AG04450 (cell line): ENCODE results near the gene MGRN1. TPM values are rescaled to one million over a fixed set of nuclear protein-coding genes. Genes with fewer than 3 reads are reported as not detected.
A peak's percentile ranks its signal among the peaks of the same experiment; 100 is the strongest.

Experiments
- CTCF ChIA-PET: fragments of 300-600, 350-600 bp; formaldehyde crosslinking; extraction: SDS; loops from one replicate; lab custom pipeline; 2022; ENCODE audit warnings: antibody characterized with exemption, inconsistent platforms; lab: Charles Lee
- POLR2A ChIA-PET: fragments of 350-600 bp; formaldehyde crosslinking; extraction: SDS; loops from one replicate; lab custom pipeline; 2021; ENCODE audit warnings: antibody characterized with exemption, inconsistent platforms; lab: Yijun Ruan, JAX
- DNase-seq: peaks from one replicate; pipeline ENCODE4 v3.0.0-alpha.2; 2011; ENCODE audit warnings: low read depth, low spot score
- H3K27ac ChIP-seq: one replicate; pipeline ENCODE4 v1.5.1; 2012; ENCODE audit warnings: low read depth, low read length, control low read depth
- H3K27me3 ChIP-seq: one replicate; pipeline ENCODE4 v1.6.0; 2012; ENCODE audit warnings: low read length; ENCODE audit not compliant: control insufficient read depth, insufficient read depth
- H3K4me3 ChIP-seq: 2 replicates; pipeline ENCODE4 v1.5.1; 2011; ENCODE audit warnings: mild to moderate bottlenecking, low read depth, low read length, control low read depth
- H3K9me3 ChIP-seq: 2 replicates; pipeline ENCODE4 v1.5.1; 2012; ENCODE audit warnings: low read length; ENCODE audit not compliant: control insufficient read depth, insufficient read depth
- polyA plus RNA-seq: library from polyadenylated mRNA; depleted of rRNA; stranded (reverse); fragments of >200 nt; gene quantifications from 2 replicates; pipeline ENCODE4 v1.2.3, GENCODE V29; 2011
- TF ChIP-seq, protein P1 (sequence below): IDR thresholded peaks from 2 replicates; pipeline ENCODE4 v1.5.1; 2011; ENCODE audit warnings: low read depth, low read length, control low read depth, inconsistent platforms

Gene MGRN1
- polyA plus RNA-seq, 1 experiment = 3.4 TPM

DNA sequence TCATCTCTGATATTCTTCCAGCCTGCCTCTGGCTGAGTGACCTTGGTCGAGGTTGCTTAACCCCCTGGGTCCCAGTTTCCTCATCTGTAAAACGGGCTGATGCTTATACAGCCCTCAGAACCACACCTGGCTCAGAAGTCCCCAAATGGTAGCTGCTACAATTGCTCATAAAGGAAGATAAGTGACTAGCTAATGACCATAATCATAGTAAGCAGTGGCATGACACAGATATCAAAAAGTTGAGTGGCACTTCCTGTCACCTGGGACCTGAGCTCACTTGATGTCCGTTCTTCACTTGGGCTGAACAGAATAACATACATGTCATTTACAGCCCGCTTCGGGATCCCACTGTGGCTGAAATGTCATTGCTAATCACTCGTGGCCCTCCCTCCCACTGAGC, 1.8 kb downstream of the MGRN1 start:
- Histone ChIP-seq H3K27ac (peak overlapping the region; percentile 91), H3K9me3 (peaks cover 3% of the 10 kb centered on the region), H3K27me3 (no peaks in the 10 kb centered on the region), H3K4me3 (peak overlapping the region; percentile 62)
- ChIA-PET POLR2A (no interaction called here), CTCF (interaction anchor here (0.5 to 1.9 kb wide), 2 partner anchors 24 to 129 kb away, joined by 4 to 9 read pairs; no protein-coding TSS in a partner anchor)
- TF ChIP-seq, protein P1, sequence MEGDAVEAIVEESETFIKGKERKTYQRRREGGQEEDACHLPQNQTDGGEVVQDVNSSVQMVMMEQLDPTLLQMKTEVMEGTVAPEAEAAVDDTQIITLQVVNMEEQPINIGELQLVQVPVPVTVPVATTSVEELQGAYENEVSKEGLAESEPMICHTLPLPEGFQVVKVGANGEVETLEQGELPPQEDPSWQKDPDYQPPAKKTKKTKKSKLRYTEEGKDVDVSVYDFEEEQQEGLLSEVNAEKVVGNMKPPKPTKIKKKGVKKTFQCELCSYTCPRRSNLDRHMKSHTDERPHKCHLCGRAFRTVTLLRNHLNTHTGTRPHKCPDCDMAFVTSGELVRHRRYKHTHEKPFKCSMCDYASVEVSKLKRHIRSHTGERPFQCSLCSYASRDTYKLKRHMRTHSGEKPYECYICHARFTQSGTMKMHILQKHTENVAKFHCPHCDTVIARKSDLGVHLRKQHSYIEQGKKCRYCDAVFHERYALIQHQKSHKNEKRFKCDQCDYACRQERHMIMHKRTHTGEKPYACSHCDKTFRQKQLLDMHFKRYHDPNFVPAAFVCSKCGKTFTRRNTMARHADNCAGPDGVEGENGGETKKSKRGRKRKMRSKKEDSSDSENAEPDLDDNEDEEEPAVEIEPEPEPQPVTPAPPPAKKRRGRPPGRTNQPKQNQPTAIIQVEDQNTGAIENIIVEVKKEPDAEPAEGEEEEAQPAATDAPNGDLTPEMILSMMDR = no peak
- DNase-seq = no peak

- Histone ChIP-seq H3K27ac (no peak overlapping the region), H3K9me3 (peaks cover 3% of the 10 kb centered on the region), H3K27me3 (no peaks in the 10 kb centered on the region), H3K4me3 (no peak overlapping the region)
- ChIA-PET CTCF (no interaction called here), POLR2A (no interaction called here)
- no peak for DNase-seq
- TF ChIP-seq, protein P1 = no peak
Observed at GRCh38 chr16:4628283-4628682, 3.7 kb downstream of the MGRN1 start.

GRCh38 chr16:4631444-4631843, 6.8 kb downstream of the MGRN1 start:
- ChIA-PET POLR2A (no interaction called here), CTCF (no interaction called here)
- Histone ChIP-seq H3K27me3 (no peaks in the 10 kb centered on the region), H3K27ac (no peak overlapping the region), H3K9me3 (peaks cover 3% of the 10 kb centered on the region), H3K4me3 (no peak overlapping the region)
- TF ChIP-seq, protein P1 = no peak
- no peak for DNase-seq

DNA sequence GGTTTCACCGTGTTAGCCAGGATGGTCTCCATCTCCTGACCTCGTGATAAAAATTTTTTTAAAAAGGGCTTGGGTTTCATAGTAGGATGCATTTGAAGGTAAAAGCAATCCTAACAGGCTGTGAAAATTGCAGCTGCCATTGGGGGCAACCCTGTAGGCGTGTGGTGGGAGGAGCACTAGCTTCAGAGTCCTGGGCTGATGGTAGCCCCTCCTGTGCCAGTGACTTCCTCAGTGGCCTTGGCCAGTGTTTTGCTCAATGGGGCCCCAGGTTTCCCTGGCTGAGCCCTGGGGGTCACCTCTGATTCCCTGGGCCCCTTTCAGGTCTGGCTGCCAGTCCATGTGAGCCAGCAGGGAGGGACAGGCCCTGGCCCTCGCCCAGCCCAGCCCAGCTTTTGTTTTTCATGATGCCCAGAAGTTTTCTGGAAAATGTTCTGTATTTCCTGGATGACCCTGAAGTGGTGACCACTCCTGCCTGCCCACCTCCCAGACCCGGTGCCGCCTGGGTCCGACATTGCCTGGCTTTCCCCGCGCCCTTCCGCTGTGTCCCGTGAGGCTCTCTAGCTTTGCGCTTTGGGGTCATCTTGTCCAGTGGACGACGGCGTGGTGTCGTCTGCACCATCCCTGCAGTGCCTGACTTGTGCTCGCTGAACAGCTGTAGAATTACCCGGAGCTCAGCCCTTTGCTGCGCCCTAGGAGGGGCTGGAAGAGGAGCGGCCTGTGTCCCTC, 9.4 kb downstream of the MGRN1 start:
- Histone ChIP-seq H3K4me3 (no peak overlapping the region), H3K27ac (no peak overlapping the region), H3K27me3 (no peaks in the 10 kb centered on the region), H3K9me3 (peaks cover 3% of the 10 kb centered on the region)
- ChIA-PET POLR2A (interaction anchor here (0.5 kb wide), 1 partner anchor 16 kb away, joined by 3 read pairs; no protein-coding TSS in a partner anchor), CTCF (interaction anchor here (0.8 to 2.7 kb wide), 3 partner anchors 10 to 16 kb away, joined by 5 to 12 read pairs (median 5); partner anchors contain the start of gene MGRN1)
- TF ChIP-seq, protein P1 = no peak
- no peak for DNase-seq

GRCh38 chr16:4634768-4635167, 10.1 kb downstream of the MGRN1 start:
- H3K27ac ChIP-seq = no peak overlapping the region
- peaks cover 3% of the 10 kb centered on the region for H3K9me3 ChIP-seq
- ChIA-PET CTCF (interaction anchor here (0.8 to 4.5 kb wide), 4 partner anchors 11 to 15 kb away, joined by 3 to 26 read pairs (median 8); partner anchors contain the start of gene MGRN1), POLR2A (interaction anchor here (0.5 kb wide), 1 partner anchor 17 kb away, joined by 3 read pairs; no protein-coding TSS in a partner anchor)
- H3K27me3 ChIP-seq = no peaks in the 10 kb centered on the region
- no peak overlapping the region for H3K4me3 ChIP-seq
- TF ChIP-seq, protein P1 = no peak
- no peak for DNase-seq
